T-helper 1 cell treated with Interleukin-12 subunit alpha and Interleukin-12 subunit beta and Interleukin-4 antibody, amounts not matched to agents 30 μg/mL and 1 μg/mL, for 36 hours (primary cell): ENCODE data around the gene KIRREL3.

Source experiments
- H3K27ac Mint-ChIP-seq: one replicate; pipeline ENCODE4 v1.8.0; 2021; ENCODE audit warnings: mild to moderate bottlenecking, mixed read lengths
- H3K27me3 Mint-ChIP-seq: one replicate; pipeline ENCODE4 v1.8.0; 2021; ENCODE audit warnings: low read depth, mixed read lengths
- H3K36me3 Mint-ChIP-seq: one replicate; pipeline ENCODE4 v1.8.0; 2021; ENCODE audit warnings: low read depth, mixed read lengths
- H3K4me1 Mint-ChIP-seq: one replicate; pipeline ENCODE4 v1.8.0; 2021; ENCODE audit warnings: low read depth, mixed read lengths
- H3K4me3 Mint-ChIP-seq: one replicate; pipeline ENCODE4 v1.8.0; 2021; ENCODE audit warnings: mild to moderate bottlenecking, moderate library complexity, mixed read lengths
- H3K9me3 Mint-ChIP-seq: one replicate; pipeline ENCODE4 v1.8.0; 2021; ENCODE audit warnings: mixed read lengths

KIRREL3 gene

GRCh38 chr11:126840201-126840886 lies 160.2 kb downstream of the KIRREL3 start:
- no peak overlapping the region for H3K27ac Mint-ChIP-seq
- no peaks in the 10 kb centered on the region for H3K4me1 Mint-ChIP-seq
- H3K36me3 Mint-ChIP-seq: no peaks in the 10 kb centered on the region
- H3K9me3 Mint-ChIP-seq: no peaks in the 10 kb centered on the region
- no peaks in the 10 kb centered on the region for H3K27me3 Mint-ChIP-seq
- no peak overlapping the region for H3K4me3 Mint-ChIP-seq

GRCh38 chr11:126839496-126839895 lies 161.1 kb downstream of the KIRREL3 start:
- Mint-ChIP-seq H3K9me3 (no peaks in the 10 kb centered on the region), H3K4me1 (no peaks in the 10 kb centered on the region), H3K27me3 (no peaks in the 10 kb centered on the region), H3K4me3 (no peak overlapping the region), H3K36me3 (no peaks in the 10 kb centered on the region), H3K27ac (no peak overlapping the region)

- Mint-ChIP-seq H3K4me3 (no peak overlapping the region), H3K36me3 (no peaks in the 10 kb centered on the region), H3K27me3 (no peaks in the 10 kb centered on the region), H3K9me3 (no peaks in the 10 kb centered on the region), H3K27ac (no peak overlapping the region), H3K4me1 (no peaks in the 10 kb centered on the region)
Measured at GRCh38 chr11:126838779-126839178, 161.8 kb downstream of the KIRREL3 start.

- Mint-ChIP-seq H3K27me3 (no peaks in the 10 kb centered on the region), H3K36me3 (no peaks in the 10 kb centered on the region), H3K9me3 (no peaks in the 10 kb centered on the region), H3K4me3 (no peak overlapping the region), H3K27ac (no peak overlapping the region), H3K4me1 (no peaks in the 10 kb centered on the region)
Measured at GRCh38 chr11:126837581-126837980, 163.0 kb downstream of the KIRREL3 start.

- H3K4me1 Mint-ChIP-seq: no peaks in the 10 kb centered on the region
- no peak overlapping the region for H3K4me3 Mint-ChIP-seq
- no peaks in the 10 kb centered on the region for H3K9me3 Mint-ChIP-seq
- H3K27me3 Mint-ChIP-seq: no peaks in the 10 kb centered on the region
- H3K36me3 Mint-ChIP-seq: no peaks in the 10 kb centered on the region
- no peak overlapping the region for H3K27ac Mint-ChIP-seq
Measured at GRCh38 chr11:126834573-126834972, 166.0 kb downstream of the KIRREL3 start.

GRCh38 chr11:126834149-126834548 lies 166.4 kb downstream of the KIRREL3 start:
- H3K4me1 Mint-ChIP-seq: no peaks in the 10 kb centered on the region
- no peaks in the 10 kb centered on the region for H3K27me3 Mint-ChIP-seq
- no peak overlapping the region for H3K27ac Mint-ChIP-seq
- H3K36me3 Mint-ChIP-seq: no peaks in the 10 kb centered on the region
- no peak overlapping the region for H3K4me3 Mint-ChIP-seq
- no peaks in the 10 kb centered on the region for H3K9me3 Mint-ChIP-seq

GRCh38 chr11:126833065-126833464 lies 167.5 kb downstream of the KIRREL3 start:
- no peak overlapping the region for H3K4me3 Mint-ChIP-seq
- no peaks in the 10 kb centered on the region for H3K27me3 Mint-ChIP-seq
- no peaks in the 10 kb centered on the region for H3K36me3 Mint-ChIP-seq

GRCh38 chr11:126832387-126832786 lies 168.2 kb downstream of the KIRREL3 start:
- Mint-ChIP-seq H3K4me3 (no peak overlapping the region), H3K9me3 (no peaks in the 10 kb centered on the region), H3K27ac (no peak overlapping the region), H3K36me3 (no peaks in the 10 kb centered on the region), H3K27me3 (no peaks in the 10 kb centered on the region), H3K4me1 (no peaks in the 10 kb centered on the region)

More at GRCh38 chr11:126833065-126833464, 167.5 kb downstream of the KIRREL3 start:
- Mint-ChIP-seq H3K4me1 (no peaks in the 10 kb centered on the region), H3K27ac (no peak overlapping the region), H3K9me3 (no peaks in the 10 kb centered on the region)

GRCh38 chr11:126830216-126830806 lies 170.3 kb downstream of the KIRREL3 start:
- no peaks in the 10 kb centered on the region for H3K36me3 Mint-ChIP-seq
- H3K27ac Mint-ChIP-seq: no peak overlapping the region
- no peak overlapping the region for H3K4me3 Mint-ChIP-seq
- no peaks in the 10 kb centered on the region for H3K27me3 Mint-ChIP-seq
- H3K9me3 Mint-ChIP-seq: no peaks in the 10 kb centered on the region
- H3K4me1 Mint-ChIP-seq: no peaks in the 10 kb centered on the region

GRCh38 chr11:126829716-126830115 lies 170.9 kb downstream of the KIRREL3 start:
- Mint-ChIP-seq H3K36me3 (no peaks in the 10 kb centered on the region), H3K4me1 (no peaks in the 10 kb centered on the region), H3K4me3 (no peak overlapping the region), H3K27ac (no peak overlapping the region), H3K9me3 (no peaks in the 10 kb centered on the region), H3K27me3 (no peaks in the 10 kb centered on the region)

- H3K27ac Mint-ChIP-seq: no peak overlapping the region
- H3K9me3 Mint-ChIP-seq: no peaks in the 10 kb centered on the region
- peaks cover 3% of the 10 kb centered on the region for H3K27me3 Mint-ChIP-seq
- no peak overlapping the region for H3K4me3 Mint-ChIP-seq
- H3K4me1 Mint-ChIP-seq: no peaks in the 10 kb centered on the region
- H3K36me3 Mint-ChIP-seq: no peaks in the 10 kb centered on the region
Measured at GRCh38 chr11:126824035-126824607, 176.4 kb downstream of the KIRREL3 start.

GRCh38 chr11:126823274-126823673 lies 177.3 kb downstream of the KIRREL3 start:
- H3K27me3 Mint-ChIP-seq: peaks cover 3% of the 10 kb centered on the region
- H3K36me3 Mint-ChIP-seq: no peaks in the 10 kb centered on the region
- no peaks in the 10 kb centered on the region for H3K4me1 Mint-ChIP-seq
- no peaks in the 10 kb centered on the region for H3K9me3 Mint-ChIP-seq
- no peak overlapping the region for H3K27ac Mint-ChIP-seq
- no peak overlapping the region for H3K4me3 Mint-ChIP-seq

GRCh38 chr11:126821827-126822226 lies 178.7 kb downstream of the KIRREL3 start:
- H3K4me1 Mint-ChIP-seq: peaks cover 3% of the 10 kb centered on the region
- no peak overlapping the region for H3K27ac Mint-ChIP-seq

GRCh38 chr11:126819194-126819593 lies 181.4 kb downstream of the KIRREL3 start:
- peaks cover 6% of the 10 kb centered on the region for H3K4me1 Mint-ChIP-seq
- H3K27ac Mint-ChIP-seq: no peak overlapping the region
- H3K27me3 Mint-ChIP-seq: peaks cover 3% of the 10 kb centered on the region
- no peak overlapping the region for H3K4me3 Mint-ChIP-seq
- H3K9me3 Mint-ChIP-seq: no peaks in the 10 kb centered on the region
- H3K36me3 Mint-ChIP-seq: no peaks in the 10 kb centered on the region

More at GRCh38 chr11:126821827-126822226, 178.7 kb downstream of the KIRREL3 start:
- H3K4me3 Mint-ChIP-seq: no peak overlapping the region
- no peaks in the 10 kb centered on the region for H3K36me3 Mint-ChIP-seq
- peaks cover 3% of the 10 kb centered on the region for H3K27me3 Mint-ChIP-seq
- no peaks in the 10 kb centered on the region for H3K9me3 Mint-ChIP-seq
